Mesothelial cell of epicardium (in vitro differentiated cells): ENCODE results near the gene MOK. TPM values are rescaled to one million over a fixed set of nuclear protein-coding genes. Genes with fewer than 3 reads are reported as not detected.
A peak's percentile ranks its signal among the peaks of the same experiment; 100 is the strongest.
"Not testable (repeated sequence)": the region's sequence is repeated elsewhere in the genome, so short reads cannot be mapped to it uniquely, and the experiment has no call there.

Experiments
- DNase-seq, 2 experiments: peaks; one replicate each; pipeline ENCODE4 v3.0.0; 2021; ENCODE audit warnings: low spot score in 2 of 2; ENCODE audit not compliant: unreplicated experiment in 2 of 2
- H3K27ac Mint-ChIP-seq: 2 replicates; pipeline ENCODE4 v1.8.0; 2021; ENCODE audit warnings: mixed read lengths
- H3K27me3 Mint-ChIP-seq: 2 replicates; pipeline ENCODE4 v1.8.0; 2021; ENCODE audit warnings: low read depth, mixed read lengths
- H3K36me3 Mint-ChIP-seq: 2 replicates; pipeline ENCODE4 v1.8.0; 2021; ENCODE audit warnings: mixed read lengths
- H3K4me1 Mint-ChIP-seq: 2 replicates; pipeline ENCODE4 v1.8.0; 2021; ENCODE audit warnings: mixed read lengths
- H3K4me3 Mint-ChIP-seq: 2 replicates; pipeline ENCODE4 v1.8.0; 2021; ENCODE audit warnings: mild to moderate bottlenecking, moderate library complexity, mixed read lengths
- H3K9me3 Mint-ChIP-seq: 2 replicates; pipeline ENCODE4 v1.8.0; 2021; ENCODE audit warnings: mixed read lengths
- CTCF ChIP-seq: fragments of 200-600 bp; sonication (generic); IDR thresholded peaks from one replicate; pipeline ENCODE4 v1.5.0; 2021; ENCODE audit warnings: antibody characterized with exemption; ENCODE audit not compliant: unreplicated experiment
- total RNA-seq: library from RNA; stranded (reverse); gene quantifications from 3 replicates; pipeline ENCODE4 v1.2.1, GENCODE V29; 2021

Gene MOK
- total RNA-seq, result 33.7 to 37.2 TPM (median 34.9 TPM) in 3 replicates

- Mint-ChIP-seq H3K4me1 (peaks cover 22% of the 10 kb centered on the region), H3K27me3 (peaks cover 2% of the 10 kb centered on the region)
Measured at GRCh38 chr14:102304611-102305506, at the start of gene MOK. TSS of gene MOK (minus strand) at chr14:102305164. CDS start at chr14:102304968, 196 bp downstream.

GRCh38 chr14:102353126-102353619, 48.2 kb upstream of the MOK start:
- Mint-ChIP-seq H3K27ac (no peak overlapping the region), H3K4me1 (no peaks in the 10 kb centered on the region), H3K36me3 (peaks cover 39% of the 10 kb centered on the region), H3K4me3 (no peak overlapping the region), H3K27me3 (no peaks in the 10 kb centered on the region), H3K9me3 (no peaks in the 10 kb centered on the region)
- TF ChIP-seq CTCF, result no peak
- no peak for DNase-seq

More at GRCh38 chr14:102304611-102305506, at the start of gene MOK:
- H3K4me3 Mint-ChIP-seq, result peak within 1 kb of the TSS; percentile 97
- TF ChIP-seq CTCF, result no peak
- H3K27ac Mint-ChIP-seq, result peak within 1 kb of the TSS; percentile 98
- no peaks in the 10 kb centered on the region for H3K9me3 Mint-ChIP-seq
- H3K36me3 Mint-ChIP-seq, result no peaks in the 10 kb centered on the region
- DNase-seq, result peak; percentile 93 to 100

- no peaks in the 10 kb centered on the region for H3K27me3 Mint-ChIP-seq
- no peak overlapping the region for H3K27ac Mint-ChIP-seq
- no peak for TF ChIP-seq CTCF
- no peaks in the 10 kb centered on the region for H3K4me1 Mint-ChIP-seq
- no peak for DNase-seq
- no peaks in the 10 kb centered on the region for H3K9me3 Mint-ChIP-seq
- H3K36me3 Mint-ChIP-seq, result peaks cover 37% of the 10 kb centered on the region
- H3K4me3 Mint-ChIP-seq, result no peak overlapping the region
Measured at GRCh38 chr14:102352213-102352612, 47.2 kb upstream of the MOK start.

- H3K27ac Mint-ChIP-seq, DNase-seq, H3K4me3 Mint-ChIP-seq, H3K4me1 Mint-ChIP-seq, H3K9me3 Mint-ChIP-seq, H3K27me3 Mint-ChIP-seq: not testable (repeated sequence)
- H3K36me3 Mint-ChIP-seq, result peaks cover 35% of the 10 kb centered on the region
Measured at GRCh38 chr14:102351593-102351992, 46.6 kb upstream of the MOK start.

GRCh38 chr14:102351023-102351422, 46.1 kb upstream of the MOK start:
- H3K4me3 Mint-ChIP-seq, result no peak overlapping the region
- no peaks in the 10 kb centered on the region for H3K9me3 Mint-ChIP-seq
- DNase-seq, result no peak
- no peak overlapping the region for H3K27ac Mint-ChIP-seq
- no peaks in the 10 kb centered on the region for H3K4me1 Mint-ChIP-seq
- peaks cover 34% of the 10 kb centered on the region for H3K36me3 Mint-ChIP-seq
- TF ChIP-seq CTCF, result no peak
- no peaks in the 10 kb centered on the region for H3K27me3 Mint-ChIP-seq

GRCh38 chr14:102348376-102348775, 43.4 kb upstream of the MOK start:
- Mint-ChIP-seq H3K27ac (no peak overlapping the region), H3K27me3 (no peaks in the 10 kb centered on the region), H3K9me3 (no peaks in the 10 kb centered on the region), H3K36me3 (peaks cover 38% of the 10 kb centered on the region), H3K4me3 (no peak overlapping the region), H3K4me1 (no peaks in the 10 kb centered on the region)
- DNase-seq, result no peak
- no peak for TF ChIP-seq CTCF
